ENCODE measurements around the gene ACSM2B. TPM values are rescaled to one million over a fixed set of nuclear protein-coding genes. Genes with fewer than 3 reads are reported as not detected.
"Not testable (repeated sequence)": the region's sequence is repeated elsewhere in the genome, so short reads cannot be mapped to it uniquely, and the experiment has no call there.

ACSM2B gene
- total RNA-seq, 2 donors from 2014 or later: not detected

GRCh38 chr16:20580487-20581259 lies 4.5 kb upstream of the ACSM2B start:
- DNase-seq (ENCODE audit: low spot score); ATAC-seq; H3K4me3 Mint-ChIP-seq; H3K36me3 Mint-ChIP-seq; H3K27me3 Mint-ChIP-seq; H3K4me1 Mint-ChIP-seq (ENCODE audit: low read depth in 2 of 2); H3K27ac Mint-ChIP-seq; H3K9me3 Mint-ChIP-seq: not testable (repeated sequence)

- not testable (repeated sequence) for H3K27ac Mint-ChIP-seq; H3K9me3 Mint-ChIP-seq; DNase-seq (ENCODE audit: low spot score); H3K4me1 Mint-ChIP-seq (ENCODE audit: low read depth in 2 of 2); ATAC-seq; H3K4me3 Mint-ChIP-seq; H3K27me3 Mint-ChIP-seq; H3K36me3 Mint-ChIP-seq
Measured at GRCh38 chr16:20578091-20578490, 1.9 kb upstream of the ACSM2B start.

GRCh38 chr16:20569117-20569651 lies 7.0 kb downstream of the ACSM2B start:
- H3K4me1 Mint-ChIP-seq (ENCODE audit: low read depth in 2 of 2); H3K27me3 Mint-ChIP-seq; H3K36me3 Mint-ChIP-seq; ATAC-seq; H3K27ac Mint-ChIP-seq; H3K9me3 Mint-ChIP-seq; H3K4me3 Mint-ChIP-seq; DNase-seq (ENCODE audit: low spot score): not testable (repeated sequence)

GRCh38 chr16:20568404-20568803 lies 7.8 kb downstream of the ACSM2B start:
- Mint-ChIP-seq H3K4me1 (ENCODE audit: low read depth in 2 of 2) (no peaks in the 10 kb centered on the region), H3K4me3 (no peak overlapping the region), H3K27me3 (peaks cover 0 to 6% of the 10 kb centered on the region in 2 donors), H3K9me3 (no peaks in the 10 kb centered on the region), H3K27ac (no peak overlapping the region), H3K36me3 (no peaks in the 10 kb centered on the region)
- ATAC-seq: no peak
- DNase-seq (ENCODE audit: low spot score): no peak

GRCh38 chr16:20566864-20567263 lies 9.3 kb downstream of the ACSM2B start:
- no peak for DNase-seq (ENCODE audit: low spot score)
- no peak overlapping the region for H3K27ac Mint-ChIP-seq
- H3K9me3 Mint-ChIP-seq: no peaks in the 10 kb centered on the region
- no peak overlapping the region for H3K4me3 Mint-ChIP-seq
- H3K27me3 Mint-ChIP-seq: peaks cover 0 to 6% of the 10 kb centered on the region in 2 donors
- ATAC-seq: no peak
- H3K4me1 Mint-ChIP-seq (ENCODE audit: low read depth in 2 of 2): no peaks in the 10 kb centered on the region
- no peaks in the 10 kb centered on the region for H3K36me3 Mint-ChIP-seq

- not testable (repeated sequence) for H3K4me3 Mint-ChIP-seq; H3K4me1 Mint-ChIP-seq (ENCODE audit: low read depth in 2 of 2); DNase-seq (ENCODE audit: low spot score); ATAC-seq; H3K36me3 Mint-ChIP-seq; H3K9me3 Mint-ChIP-seq; H3K27ac Mint-ChIP-seq; H3K27me3 Mint-ChIP-seq
Measured at GRCh38 chr16:20565334-20565733, 10.8 kb downstream of the ACSM2B start.

- not testable (repeated sequence) for H3K27ac Mint-ChIP-seq
Measured at GRCh38 chr16:20564218-20564617, 11.9 kb downstream of the ACSM2B start.

GRCh38 chr16:20555628-20556027 lies 20.5 kb downstream of the ACSM2B start:
- H3K4me1 Mint-ChIP-seq (ENCODE audit: low read depth in 2 of 2); H3K9me3 Mint-ChIP-seq; H3K4me3 Mint-ChIP-seq; H3K27ac Mint-ChIP-seq; ATAC-seq; H3K36me3 Mint-ChIP-seq; DNase-seq (ENCODE audit: low spot score): not testable (repeated sequence)
- peaks cover 7 to 21% of the 10 kb centered on the region in 2 donors for H3K27me3 Mint-ChIP-seq

More at GRCh38 chr16:20564218-20564617, 11.9 kb downstream of the ACSM2B start:
- not testable (repeated sequence) for H3K4me3 Mint-ChIP-seq; H3K27me3 Mint-ChIP-seq; H3K36me3 Mint-ChIP-seq; H3K4me1 Mint-ChIP-seq (ENCODE audit: low read depth in 2 of 2); H3K9me3 Mint-ChIP-seq; DNase-seq (ENCODE audit: low spot score)
- ATAC-seq: peak in 1 of 2 donors; percentile 24

GRCh38 chr16:20554689-20555088 lies 21.5 kb downstream of the ACSM2B start:
- H3K4me3 Mint-ChIP-seq; H3K27ac Mint-ChIP-seq; H3K4me1 Mint-ChIP-seq (ENCODE audit: low read depth in 2 of 2); H3K9me3 Mint-ChIP-seq; ATAC-seq; DNase-seq (ENCODE audit: low spot score); H3K36me3 Mint-ChIP-seq: not testable (repeated sequence)
- H3K27me3 Mint-ChIP-seq: peaks cover 4 to 19% of the 10 kb centered on the region in 2 donors

- not testable (repeated sequence) for H3K4me1 Mint-ChIP-seq (ENCODE audit: low read depth in 2 of 2); ATAC-seq; H3K36me3 Mint-ChIP-seq; DNase-seq (ENCODE audit: low spot score); H3K9me3 Mint-ChIP-seq; H3K4me3 Mint-ChIP-seq; H3K27ac Mint-ChIP-seq
- peaks cover 4 to 19% of the 10 kb centered on the region in 2 donors for H3K27me3 Mint-ChIP-seq
Measured at GRCh38 chr16:20553493-20553892, 22.7 kb downstream of the ACSM2B start.

- not testable (repeated sequence) for DNase-seq (ENCODE audit: low spot score); H3K4me3 Mint-ChIP-seq; H3K27ac Mint-ChIP-seq; H3K4me1 Mint-ChIP-seq (ENCODE audit: low read depth in 2 of 2); H3K36me3 Mint-ChIP-seq; H3K9me3 Mint-ChIP-seq; ATAC-seq
- H3K27me3 Mint-ChIP-seq: peaks cover 8 to 32% of the 10 kb centered on the region in 2 donors
Measured at GRCh38 chr16:20546951-20547350, 29.2 kb downstream of the ACSM2B start.

- not testable (repeated sequence) for H3K4me3 Mint-ChIP-seq; H3K9me3 Mint-ChIP-seq; H3K4me1 Mint-ChIP-seq (ENCODE audit: low read depth in 2 of 2); H3K27ac Mint-ChIP-seq; ATAC-seq; H3K36me3 Mint-ChIP-seq; DNase-seq (ENCODE audit: low spot score)
- peaks cover 8 to 32% of the 10 kb centered on the region in 2 donors for H3K27me3 Mint-ChIP-seq
Measured at GRCh38 chr16:20546278-20546853, 29.8 kb downstream of the ACSM2B start.

GRCh38 chr16:20540603-20541316 lies 35.4 kb downstream of the ACSM2B start:
- not testable (repeated sequence) for DNase-seq (ENCODE audit: low spot score); H3K27ac Mint-ChIP-seq; H3K9me3 Mint-ChIP-seq; H3K4me3 Mint-ChIP-seq; H3K36me3 Mint-ChIP-seq; ATAC-seq; H3K4me1 Mint-ChIP-seq (ENCODE audit: low read depth in 2 of 2)
- peaks cover 9 to 21% of the 10 kb centered on the region in 2 donors for H3K27me3 Mint-ChIP-seq

GRCh38 chr16:20538687-20539086 lies 37.5 kb downstream of the ACSM2B start:
- no peak for DNase-seq (ENCODE audit: low spot score)
- Mint-ChIP-seq H3K27me3 (peaks cover 9 to 10% of the 10 kb centered on the region in 2 donors), H3K9me3 (no peaks in the 10 kb centered on the region), H3K27ac (no peak overlapping the region), H3K36me3 (no peaks in the 10 kb centered on the region), H3K4me3 (no peak overlapping the region), H3K4me1 (ENCODE audit: low read depth in 2 of 2) (no peaks in the 10 kb centered on the region)
- no peak for ATAC-seq
